Nucleus accumbens (tissue), 56 donors: ENCODE results near the gene TMEM106C.

ENCODE experiments used
- DNase-seq, 56 donors: peaks; one replicate each; lab custom pipeline; 2025; lab: John Stamatoyannopoulos, UW

The TMEM106C gene

DNA sequence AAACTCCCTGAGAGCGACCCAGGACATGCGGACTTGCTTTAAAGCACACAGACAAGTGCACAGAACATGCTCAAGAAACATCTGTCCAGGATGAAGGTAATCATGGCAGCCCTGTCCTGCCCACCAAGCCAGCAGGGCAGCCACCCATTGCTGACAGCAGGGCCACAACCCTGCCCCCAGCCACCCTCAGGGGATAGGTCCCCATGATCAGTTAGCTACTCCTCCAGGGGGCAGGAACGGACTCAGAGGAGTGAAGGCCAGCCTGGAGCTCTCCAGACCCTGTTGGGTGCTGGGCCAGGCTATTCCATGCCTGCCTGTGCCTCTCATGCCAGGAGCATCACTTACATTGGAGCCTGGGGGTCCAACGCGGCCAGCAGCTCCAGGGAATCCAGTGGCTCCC, 15.8 kb downstream of the TMEM106C start:
- no peak for DNase-seq

DNA sequence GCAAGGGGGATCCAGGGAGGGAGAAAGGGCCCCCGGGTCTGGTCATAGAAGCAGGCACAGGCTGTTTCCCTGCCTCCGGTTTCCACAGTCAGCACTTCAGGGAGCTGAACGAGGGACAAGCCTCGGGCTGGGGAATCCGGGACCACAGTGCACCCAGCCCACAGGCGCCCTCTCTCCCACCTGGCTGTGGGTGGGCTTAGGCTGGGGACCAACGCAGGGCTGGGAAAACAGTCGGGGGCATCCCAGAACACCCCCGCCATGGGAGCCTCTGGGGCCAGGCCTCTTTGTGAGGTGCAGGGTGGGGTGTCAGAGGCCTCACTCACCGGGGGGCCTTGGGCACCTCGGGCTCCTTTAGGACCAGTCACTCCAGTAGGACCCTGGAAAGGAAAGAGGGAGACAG, 16.3 kb downstream of the TMEM106C start:
- DNase-seq: no peak

DNA sequence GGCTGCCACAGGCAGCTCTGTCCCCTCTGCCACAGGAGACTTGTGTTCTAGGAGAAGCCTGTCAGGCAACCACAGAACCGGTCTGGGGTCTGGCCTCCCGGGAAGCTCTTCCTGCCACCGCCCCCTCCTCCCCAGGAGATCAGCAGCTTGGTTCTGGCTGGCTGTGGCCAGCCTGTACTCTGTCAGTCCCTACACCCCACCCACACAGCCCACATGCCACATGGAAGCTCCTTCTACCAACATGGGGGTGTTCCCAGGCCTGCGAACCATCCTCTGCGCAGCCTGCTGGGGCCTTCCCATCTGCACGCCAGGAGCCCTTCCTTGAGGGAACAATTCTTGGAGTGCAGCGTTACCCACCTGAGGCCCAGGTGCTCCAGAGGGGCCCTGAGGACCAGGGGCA, 16.8 kb downstream of the TMEM106C start:
- no peak for DNase-seq

DNA sequence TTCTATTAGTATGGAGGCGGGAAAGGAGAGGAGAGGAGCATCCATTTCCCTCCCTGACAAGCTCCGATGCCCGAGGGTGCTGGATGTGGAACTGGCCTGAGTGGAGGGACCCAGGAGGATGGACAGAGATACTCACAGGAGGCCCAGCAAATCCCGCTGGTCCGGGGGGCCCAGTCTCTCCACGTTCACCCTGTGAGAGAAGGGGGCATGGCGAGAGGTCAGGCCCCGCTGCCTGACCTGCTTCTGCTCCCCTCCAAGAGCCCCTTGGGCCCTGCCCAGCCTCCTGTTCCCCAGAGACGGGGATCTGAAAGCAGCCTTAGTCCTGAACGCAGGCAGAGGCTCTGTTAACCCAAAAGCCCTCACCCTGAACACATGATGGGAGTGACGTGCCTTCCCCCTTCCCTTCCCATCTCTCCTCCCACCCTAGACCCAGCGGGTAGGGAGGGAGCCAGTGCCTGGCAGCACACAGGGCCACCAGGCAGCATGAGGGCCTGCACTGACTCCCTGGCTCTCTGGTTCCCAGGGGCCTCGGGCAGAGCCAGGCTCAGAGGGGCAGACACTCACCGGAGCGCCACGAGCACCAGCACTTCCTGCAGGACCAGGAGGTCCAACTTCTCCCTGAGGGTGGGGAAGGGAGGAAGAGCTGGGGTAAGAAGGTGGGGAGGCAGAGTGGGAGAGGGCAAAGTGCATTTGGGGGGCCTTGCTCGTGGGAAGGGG, 17.5 kb downstream of the TMEM106C start:
- DNase-seq: no peak

DNA sequence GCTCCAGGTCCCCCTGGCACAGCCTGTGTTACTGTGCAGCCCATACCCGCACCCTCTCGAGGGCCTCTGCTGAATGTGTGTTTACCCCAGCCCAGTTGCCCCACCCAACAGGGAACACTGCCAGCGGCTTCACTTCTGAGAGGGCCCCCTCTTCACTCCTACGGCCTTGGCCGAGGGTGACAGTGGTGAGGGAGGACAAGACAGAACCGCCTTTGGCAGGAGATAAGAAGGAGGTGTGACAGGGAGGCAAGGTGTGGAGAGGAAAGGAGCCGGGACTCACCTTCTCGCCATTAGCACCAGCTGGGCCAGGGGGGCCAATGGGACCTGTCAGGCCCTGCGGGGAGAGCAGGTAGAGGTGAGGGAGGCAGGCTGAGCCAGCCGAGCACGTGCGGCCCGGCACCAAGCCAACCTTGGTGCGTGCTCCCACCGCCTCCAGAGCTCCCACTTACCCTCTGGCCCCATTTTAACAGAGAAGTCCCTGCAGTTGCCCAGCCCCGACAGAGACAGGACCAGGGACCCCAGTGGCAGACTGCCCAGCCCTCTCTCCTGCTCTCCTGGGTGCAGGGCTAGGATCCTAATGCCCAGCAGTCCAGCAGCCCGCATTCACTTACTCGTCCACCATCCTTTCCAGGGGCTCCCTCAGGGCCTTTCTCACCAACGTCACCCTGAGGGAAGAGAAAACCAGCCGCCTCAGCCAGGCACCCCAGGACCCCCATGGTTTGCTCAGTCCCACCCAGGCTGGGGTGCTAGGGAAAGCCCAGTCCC, 18.3 kb downstream of the TMEM106C start:
- DNase-seq: no peak

DNA sequence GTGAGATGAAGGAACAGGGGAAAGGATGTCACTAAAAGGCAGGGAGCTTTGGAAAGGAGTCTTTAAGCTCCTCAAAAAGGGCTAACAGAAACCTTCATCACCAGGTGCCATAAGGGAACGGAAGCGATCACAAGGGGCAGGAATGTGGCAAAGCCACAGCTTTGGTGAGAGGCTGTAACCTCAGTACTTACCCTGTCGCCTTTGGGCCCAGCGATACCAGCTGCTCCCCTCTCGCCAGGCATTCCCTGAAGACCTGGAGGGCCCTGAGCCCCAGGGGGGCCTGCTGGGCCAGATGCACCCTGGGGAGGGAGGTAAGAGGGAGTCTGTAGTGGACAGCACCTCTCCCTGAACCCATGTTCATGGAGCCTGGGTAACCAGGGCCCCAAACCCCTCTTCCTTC, 18.9 kb downstream of the TMEM106C start:
- no peak for DNase-seq

DNA sequence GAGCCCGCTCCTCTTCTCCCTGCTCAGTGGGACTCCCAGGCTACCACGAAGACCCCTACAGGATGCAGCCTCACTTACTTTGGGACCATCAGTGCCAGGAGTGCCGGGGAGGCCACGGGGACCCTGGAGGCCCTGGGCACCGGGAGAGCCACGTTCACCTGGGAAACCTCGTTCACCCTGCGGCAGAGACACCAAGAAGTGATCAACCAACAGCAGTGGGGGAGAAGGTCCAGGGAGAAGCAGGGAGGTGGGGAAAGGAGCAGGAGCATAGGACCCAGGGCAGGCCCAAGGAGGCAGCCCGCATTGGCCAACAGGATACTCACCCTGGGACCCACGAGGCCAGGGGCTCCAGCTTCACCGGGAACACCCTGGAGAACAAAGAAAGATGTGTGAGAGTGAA, 19.4 kb downstream of the TMEM106C start:
- no peak for DNase-seq

DNA sequence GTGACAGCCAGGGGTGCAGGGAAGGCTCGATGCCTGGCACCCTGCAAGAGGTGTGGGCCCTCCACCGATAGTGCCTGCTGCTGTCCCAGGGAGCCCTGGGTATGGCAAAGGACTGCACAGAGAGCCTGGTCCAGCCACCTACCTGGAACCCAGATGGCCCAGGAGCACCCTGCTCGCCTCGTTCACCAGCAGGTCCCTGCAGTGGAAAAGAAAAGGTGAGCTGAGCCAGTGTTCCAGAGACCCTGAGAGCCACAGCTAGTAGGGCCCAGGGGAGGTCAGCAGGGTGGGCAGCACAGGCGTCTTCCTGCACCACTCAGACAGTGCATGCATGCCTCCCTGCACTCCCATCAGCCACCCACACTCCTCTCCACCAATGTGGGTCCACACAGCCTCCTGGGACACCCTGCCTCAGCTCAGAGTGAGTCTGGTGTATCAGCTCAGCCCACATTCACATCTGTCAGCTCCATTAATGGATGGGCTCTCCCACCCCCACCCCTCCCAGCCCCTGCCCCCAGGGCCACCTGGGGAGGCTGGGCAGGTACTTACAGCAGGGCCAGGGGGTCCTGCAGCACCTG, 20.2 kb downstream of the TMEM106C start:
- DNase-seq: peak in 1 of 56 donors; percentile 2

DNA sequence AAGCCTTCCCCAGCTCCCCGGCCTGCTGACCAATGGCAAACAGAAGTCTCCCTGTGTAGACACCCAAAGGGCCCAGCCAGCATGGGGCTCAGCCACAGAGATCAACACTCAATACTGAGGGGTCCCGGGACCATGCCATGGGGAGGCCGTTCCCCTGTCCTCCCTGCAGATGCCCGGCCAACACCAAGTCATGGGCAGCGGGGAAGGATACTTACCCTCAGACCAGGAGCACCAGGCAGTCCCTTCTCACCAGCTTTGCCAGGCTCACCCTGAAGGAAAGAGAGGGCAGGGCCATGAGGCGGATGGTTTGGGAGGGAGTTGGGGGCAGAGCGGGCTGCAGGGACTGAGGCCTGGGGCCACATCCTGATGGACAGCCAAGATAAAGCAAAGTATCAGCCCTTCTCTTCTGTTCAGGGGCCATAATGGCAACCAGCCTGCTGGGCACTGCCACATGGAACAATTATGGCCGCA, 21.0 kb downstream of the TMEM106C start:
- no peak for DNase-seq

DNA sequence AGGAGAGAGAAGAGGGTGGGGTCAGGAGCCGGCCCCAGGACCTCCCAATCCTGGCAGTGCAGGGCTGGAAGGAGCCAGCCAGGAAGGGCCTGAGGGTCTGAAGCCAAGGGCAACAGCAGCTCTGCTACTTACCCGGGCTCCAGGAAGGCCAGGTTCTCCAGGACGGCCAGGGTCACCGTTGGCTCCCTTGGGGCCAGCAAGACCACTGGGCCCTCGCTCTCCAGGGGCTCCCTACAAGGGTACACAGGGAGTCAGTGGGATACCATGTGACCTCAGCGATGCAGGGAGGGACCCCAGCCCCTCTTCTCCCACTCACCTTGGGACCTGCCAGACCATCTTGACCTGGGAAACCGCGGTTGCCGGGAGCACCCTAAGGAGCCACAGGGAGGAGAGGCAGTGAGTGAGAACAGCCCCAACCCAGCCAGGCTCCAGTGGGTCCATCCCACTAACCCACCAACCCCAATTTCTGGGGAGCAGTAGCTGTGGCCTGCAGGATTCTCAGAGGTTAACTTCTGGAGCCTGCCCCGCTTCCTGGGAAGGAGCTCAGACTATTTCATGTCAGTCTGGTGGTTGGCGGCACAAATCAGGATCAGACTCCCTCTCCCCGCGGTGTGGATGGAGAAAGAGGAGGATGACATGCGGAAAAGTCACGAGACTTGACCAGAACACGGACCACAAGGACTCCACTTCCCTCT, 22.3 kb downstream of the TMEM106C start:
- DNase-seq: no peak

DNA sequence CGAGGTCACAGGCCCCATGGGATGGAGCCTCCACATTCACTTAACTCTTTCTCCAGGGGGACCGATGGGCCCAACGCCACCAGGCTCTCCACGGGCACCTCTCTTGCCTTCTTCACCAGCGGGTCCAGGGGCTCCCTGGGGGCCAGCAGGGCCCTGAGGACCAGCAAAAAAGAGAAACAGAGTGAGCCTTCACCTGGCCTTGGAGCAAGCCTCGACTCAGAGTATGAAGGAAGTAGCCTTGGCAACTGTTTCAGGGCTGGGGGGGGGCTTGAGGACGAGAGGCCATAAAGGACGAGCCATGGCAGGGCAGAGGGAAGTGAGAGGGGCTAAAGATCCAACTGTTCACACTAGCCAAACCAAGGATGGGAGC, 22.9 kb downstream of the TMEM106C start:
- DNase-seq: no peak

DNA sequence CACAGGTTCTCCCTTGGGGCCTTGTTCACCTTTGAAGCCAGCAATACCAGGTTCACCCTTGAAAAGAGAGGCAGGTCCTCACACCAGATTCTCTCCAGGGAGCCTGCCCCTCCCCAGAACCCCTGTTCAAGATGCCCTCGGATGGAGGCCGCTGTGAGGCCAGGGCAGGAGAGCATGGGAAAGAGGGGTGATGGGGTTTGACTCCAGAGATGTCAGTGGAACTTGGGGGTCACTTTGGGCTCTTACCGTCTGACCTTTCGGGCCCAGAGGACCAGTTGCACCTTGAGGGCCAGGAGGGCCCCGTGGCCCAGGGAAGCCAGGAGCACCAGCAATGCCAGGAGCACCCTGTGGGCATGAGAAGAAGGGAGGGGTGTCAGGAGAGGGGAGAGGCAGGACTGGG, 23.4 kb downstream of the TMEM106C start:
- DNase-seq: no peak

DNA sequence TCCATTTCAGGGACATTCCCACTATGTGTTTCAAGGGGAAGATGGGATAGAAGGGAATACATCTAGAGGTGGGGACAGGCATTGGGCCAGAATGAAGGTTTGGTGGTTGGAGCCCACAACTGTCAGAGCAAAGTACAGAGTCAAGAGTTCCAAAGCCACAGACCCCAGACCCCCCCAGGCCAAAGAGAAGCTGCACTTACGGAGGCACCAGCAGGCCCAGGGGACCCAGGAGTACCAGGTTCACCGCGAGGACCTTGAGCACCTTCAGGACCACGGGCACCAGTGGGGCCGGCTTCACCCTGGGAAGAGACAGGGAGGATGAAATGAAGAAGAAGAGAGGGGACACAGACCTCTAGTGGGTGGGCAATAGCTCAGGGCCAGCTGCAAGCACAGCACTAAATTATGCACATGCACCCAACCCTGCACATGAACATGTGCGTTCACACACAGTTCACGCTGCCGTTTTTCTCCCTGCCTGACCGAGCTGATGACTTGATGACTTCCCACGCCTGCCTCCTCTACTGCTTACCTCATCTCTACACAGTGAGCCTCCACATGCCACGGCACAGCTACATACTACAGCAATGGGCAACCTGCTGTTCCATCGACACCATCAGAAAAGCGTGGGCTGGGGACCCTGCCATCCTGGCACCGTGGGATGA, 24.1 kb downstream of the TMEM106C start:
- peak in 27 of 56 donors; percentile 6 to 75 (median 45) for DNase-seq

DNA sequence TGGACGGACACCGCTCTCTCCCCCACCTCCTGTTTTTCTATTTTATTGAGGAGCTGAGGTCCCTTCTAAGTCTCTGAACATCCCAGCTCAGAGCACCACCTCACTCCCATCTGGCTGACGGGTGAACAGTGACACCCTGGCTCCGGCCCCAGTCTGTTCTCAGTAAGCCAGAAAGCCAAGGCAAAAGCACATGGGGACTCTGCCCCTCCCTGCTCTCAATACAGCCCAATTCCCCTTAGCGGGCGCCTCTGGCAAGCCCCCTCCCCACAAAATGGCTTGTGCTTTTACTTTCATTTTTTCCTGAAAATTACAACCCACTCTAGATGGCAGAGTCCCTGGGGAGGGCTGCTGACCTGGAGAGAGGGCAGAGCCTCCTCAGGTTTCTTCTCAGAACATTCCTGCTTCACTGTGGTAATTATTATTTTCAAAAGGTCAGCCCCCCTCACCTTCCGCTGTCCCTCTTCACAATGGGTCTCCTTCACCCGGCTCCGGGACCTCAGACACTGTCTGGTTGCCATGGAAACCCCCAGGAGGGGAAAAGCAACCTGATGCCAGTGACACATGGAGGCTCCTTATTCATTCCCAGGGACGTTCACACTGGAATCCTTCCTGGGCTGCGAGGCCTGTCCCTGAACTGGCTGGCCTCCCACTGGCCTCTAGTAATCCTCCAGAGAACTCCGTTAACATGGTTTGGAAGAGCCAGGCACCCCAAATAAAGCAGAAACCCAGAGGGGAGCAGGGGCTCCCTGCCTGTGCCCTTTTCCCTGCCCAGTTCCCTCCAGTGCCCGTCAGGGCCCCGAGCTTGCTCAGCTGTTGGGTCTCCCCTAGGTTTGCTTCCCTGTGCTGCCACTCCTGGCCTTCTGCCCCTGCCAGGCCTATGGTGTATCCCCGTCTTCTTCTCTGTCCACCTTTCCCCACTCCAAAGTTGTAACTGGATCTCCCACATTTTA, 25.0 kb downstream of the TMEM106C start:
- peak in 7 of 56 donors; percentile 8 to 40 (median 17) for DNase-seq

DNA sequence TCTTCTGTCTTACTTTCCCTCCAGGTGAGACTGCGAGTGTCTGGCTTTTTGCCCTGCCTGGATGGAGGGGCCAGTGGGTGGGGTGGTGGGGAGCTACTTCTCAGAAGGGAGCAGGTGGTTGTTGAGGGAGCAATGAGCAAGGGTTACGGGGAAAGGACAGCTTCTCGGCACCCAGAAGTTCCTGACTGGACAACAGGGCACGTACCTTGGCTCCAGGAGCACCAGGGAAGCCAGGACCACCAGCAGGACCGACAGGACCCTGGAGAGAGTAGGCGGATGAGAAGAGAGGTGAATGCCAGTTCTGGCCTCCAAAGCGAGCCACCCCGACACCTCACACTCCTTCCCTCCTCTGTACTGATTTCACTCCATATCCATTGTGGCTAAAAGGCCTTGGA, 25.6 kb downstream of the TMEM106C start:
- no peak for DNase-seq

DNA sequence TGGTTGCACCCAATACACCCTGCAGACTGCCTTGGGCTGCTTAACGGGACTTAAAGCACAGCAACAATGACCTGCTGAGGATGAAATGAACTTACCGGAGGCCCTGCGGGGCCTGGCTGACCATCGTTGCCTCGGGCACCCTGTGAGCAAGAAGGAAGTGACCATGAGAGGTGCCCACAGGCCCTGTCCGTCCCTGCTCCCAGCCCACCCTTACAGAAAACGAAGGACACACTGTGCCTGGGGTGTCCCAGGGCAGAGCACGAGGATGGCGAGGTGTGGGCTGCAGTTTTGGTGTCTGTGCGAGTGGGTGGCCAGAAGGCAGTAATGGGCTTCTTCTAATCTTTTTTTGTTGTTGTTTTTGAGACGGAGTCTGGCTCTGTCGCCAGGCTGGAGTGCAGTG, 26.3 kb downstream of the TMEM106C start:
- no peak for DNase-seq

DNA sequence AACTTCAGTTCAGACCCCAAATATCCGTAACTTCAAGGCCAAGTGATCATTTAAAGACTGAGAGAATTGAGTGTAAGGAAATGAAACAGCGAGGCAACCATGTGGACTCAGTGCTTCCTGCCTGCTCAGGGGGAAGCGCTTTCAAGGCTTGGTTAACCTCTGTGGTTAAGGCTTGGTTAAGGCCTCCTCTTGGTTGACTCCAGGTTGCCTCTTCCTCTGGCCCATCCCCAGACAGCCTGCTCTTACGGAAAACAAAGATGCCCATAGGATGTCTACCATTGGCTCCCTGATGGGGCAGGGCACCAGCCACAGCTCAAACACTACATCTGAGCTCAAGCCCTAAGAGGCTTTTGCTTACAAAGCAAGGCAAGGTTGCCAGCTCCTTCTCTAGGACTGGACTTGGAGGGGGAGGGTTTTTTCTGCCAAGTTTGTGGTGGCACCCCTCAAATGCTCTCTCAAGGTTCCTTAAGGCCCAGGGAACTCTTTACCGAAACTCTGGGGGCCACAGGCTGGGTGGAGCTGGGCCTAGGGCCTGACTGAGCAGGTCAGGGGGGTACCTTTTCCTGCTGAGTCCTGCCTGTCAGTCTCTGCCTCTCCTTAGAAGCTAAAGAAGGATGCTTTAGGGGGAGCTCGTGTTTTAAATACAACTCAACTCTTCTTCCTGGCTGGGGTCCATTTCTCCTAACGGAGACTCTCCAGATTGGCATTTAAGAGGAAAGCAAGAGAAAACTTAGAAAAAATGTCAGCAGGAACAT, 27.1 kb downstream of the TMEM106C start:
- DNase-seq: no peak
